Gastroesophageal sphincter (tissue), 4 donors: ENCODE measurements around the gene PEG3. TPM values are rescaled to one million over a fixed set of nuclear protein-coding genes. Genes with fewer than 3 reads are reported as not detected.

Experiments used
- ATAC-seq: fragments of 150-250 bp; one replicate; pipeline ENCODE4 v1.9.1; 2016; ENCODE audit warnings: mild to moderate bottlenecking, moderate library complexity
- H3K27ac ChIP-seq, 4 donors: fragments of 200-600 bp; sonication (generic) in 3 of 4; 1 replicate in 3 of 4; 2 replicates in 1 of 4; pipeline ENCODE4 v1.5.1; 2016 to 2019
- H3K27me3 ChIP-seq: fragments of 200-600 bp; sonication (generic); one replicate; pipeline ENCODE4 v1.5.1; 2019
- H3K36me3 ChIP-seq, 2 donors: fragments of 200-600 bp; sonication (generic); one replicate each; pipeline ENCODE4 v1.5.1; 2019; ENCODE audit warnings: control low read depth in 1 of 2
- H3K4me1 ChIP-seq, 3 donors: fragments of 200-600 bp; sonication (generic); 1 replicate in 2 of 3; 2 replicates in 1 of 3; pipeline ENCODE4 v1.5.1; 2016 to 2019; ENCODE audit warnings: control low read depth in 2 of 3
- H3K4me3 ChIP-seq, 2 donors: fragments of 200-600 bp; sonication (generic); one replicate each; pipeline ENCODE4 v1.5.1; 2019; ENCODE audit warnings: mild to moderate bottlenecking in 1 of 2, moderate library complexity in 1 of 2
- H3K9me3 ChIP-seq, 3 donors: fragments of 200-600 bp; sonication (generic); one replicate each; pipeline ENCODE4 v1.5.1; 2017 to 2019; ENCODE audit warnings: control low read depth in 2 of 3
- EP300 ChIP-seq: sonication (generic); formaldehyde crosslinking; IDR thresholded peaks from one replicate; pipeline ENCODE4 v1.6.1; 2017; ENCODE audit warnings: antibody characterized with exemption, mild to moderate bottlenecking
- POLR2A ChIP-seq, 2 donors: fragments of 450-650 bp; IDR thresholded peaks; one replicate each; pipeline ENCODE4 v1.6.1; 2017; ENCODE audit warnings: antibody characterized with exemption in 2 of 2, mild to moderate bottlenecking in 2 of 2, moderate library complexity in 1 of 2
- POLR2AphosphoS5 ChIP-seq: sonication (generic); formaldehyde crosslinking; IDR thresholded peaks from one replicate; pipeline ENCODE4 v1.6.1; 2017; ENCODE audit warnings: antibody characterized with exemption
- WGBS, 2 donors: methylation state at CpG; one replicate each; pipeline ENCODE4 v1.1.5; 2018; ENCODE audit warnings: low coverage in 1 of 2; 5-methylcytosine and 5-hydroxymethylcytosine counted together
- total RNA-seq, 4 donors: library from RNA; depleted of rRNA; stranded (reverse); fragments of >200 nt; gene quantifications; one replicate each; pipeline ENCODE4 v1.1.0, GENCODE V29; 2016
- TF ChIP-seq, protein P1 (sequence below), 4 experiments: fragments of 200-600 bp in 2 of 4; fragments of 450-650 bp in 2 of 4; sonication (generic) in 1 of 4; IDR thresholded peaks; one replicate each; pipeline ENCODE4 v1.5.1; 2017 to 2019; ENCODE audit warnings: antibody characterized with exemption in 4 of 4, mild to moderate bottlenecking in 2 of 4, moderate library complexity in 2 of 4

PEG3 gene
- total RNA-seq, 4 donors from 2014 or later: 9.6 to 16.2 (median 13.5) TPM

DNA sequence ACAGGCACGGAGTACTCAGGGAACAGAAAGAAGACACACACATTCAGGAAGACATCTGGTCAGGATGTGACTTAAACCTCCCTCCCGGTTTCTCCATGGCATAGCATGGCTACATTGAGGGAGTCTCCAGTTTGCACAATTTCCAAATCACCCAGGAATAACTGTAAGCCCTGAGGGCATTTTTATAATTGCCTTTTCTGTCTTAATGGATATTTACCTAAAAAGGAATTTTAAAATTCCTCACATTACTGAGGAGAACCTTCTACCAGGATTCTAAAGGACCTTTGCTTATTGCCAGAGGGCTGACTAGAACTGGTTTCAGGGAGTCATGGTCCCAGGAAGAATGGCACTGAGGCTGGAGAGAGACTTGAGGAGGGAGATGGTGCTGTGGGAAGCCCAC lies 21.4 kb downstream of the PEG3 start:
- ATAC-seq: no peak
- H3K27me3 ChIP-seq: no peaks in the 10 kb centered on the region
- H3K4me1 ChIP-seq: no peaks in the 10 kb centered on the region
- WGBS, 2 donors: 81 to 86% methylated on average over 2 of the region's 2 CpGs
- H3K4me3 ChIP-seq: no peak overlapping the region
- H3K27ac ChIP-seq: no peak overlapping the region
- H3K9me3 ChIP-seq: no peaks in the 10 kb centered on the region
- TF ChIP-seq, protein P1, sequence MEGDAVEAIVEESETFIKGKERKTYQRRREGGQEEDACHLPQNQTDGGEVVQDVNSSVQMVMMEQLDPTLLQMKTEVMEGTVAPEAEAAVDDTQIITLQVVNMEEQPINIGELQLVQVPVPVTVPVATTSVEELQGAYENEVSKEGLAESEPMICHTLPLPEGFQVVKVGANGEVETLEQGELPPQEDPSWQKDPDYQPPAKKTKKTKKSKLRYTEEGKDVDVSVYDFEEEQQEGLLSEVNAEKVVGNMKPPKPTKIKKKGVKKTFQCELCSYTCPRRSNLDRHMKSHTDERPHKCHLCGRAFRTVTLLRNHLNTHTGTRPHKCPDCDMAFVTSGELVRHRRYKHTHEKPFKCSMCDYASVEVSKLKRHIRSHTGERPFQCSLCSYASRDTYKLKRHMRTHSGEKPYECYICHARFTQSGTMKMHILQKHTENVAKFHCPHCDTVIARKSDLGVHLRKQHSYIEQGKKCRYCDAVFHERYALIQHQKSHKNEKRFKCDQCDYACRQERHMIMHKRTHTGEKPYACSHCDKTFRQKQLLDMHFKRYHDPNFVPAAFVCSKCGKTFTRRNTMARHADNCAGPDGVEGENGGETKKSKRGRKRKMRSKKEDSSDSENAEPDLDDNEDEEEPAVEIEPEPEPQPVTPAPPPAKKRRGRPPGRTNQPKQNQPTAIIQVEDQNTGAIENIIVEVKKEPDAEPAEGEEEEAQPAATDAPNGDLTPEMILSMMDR (IDR thresholded peaks at IDR 0.05): no peak
- no peak for TF ChIP-seq POLR2AphosphoS5
- no peak for TF ChIP-seq POLR2A (IDR thresholded peaks at IDR 0.05)
- no peak for TF ChIP-seq EP300
- peaks cover 0 to 79% of the 10 kb centered on the region in 2 donors for H3K36me3 ChIP-seq

DNA sequence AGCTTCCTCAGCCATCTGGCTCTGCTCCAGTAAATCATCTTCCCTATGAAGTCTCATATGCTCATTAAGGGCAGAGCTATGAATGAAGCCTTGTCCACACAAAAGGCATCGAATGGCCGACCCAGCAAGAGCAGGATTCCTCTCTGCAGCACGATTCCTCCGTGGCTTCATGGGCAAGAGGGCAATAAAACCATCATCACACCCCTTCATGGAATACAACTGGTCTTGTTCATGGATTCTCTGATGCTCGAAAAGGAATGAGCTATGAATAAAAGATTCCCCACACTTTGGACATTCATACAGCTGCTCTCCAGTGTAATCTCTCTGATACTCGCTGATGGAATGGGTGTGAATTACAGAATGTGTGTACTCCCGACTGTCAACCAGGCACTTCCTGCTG lies 25.9 kb downstream of the PEG3 start:
- Histone ChIP-seq H3K4me3 (no peak overlapping the region), H3K27me3 (no peaks in the 10 kb centered on the region), H3K4me1 (no peaks in the 10 kb centered on the region), H3K27ac (no peak overlapping the region), H3K36me3 (peaks cover 0 to 39% of the 10 kb centered on the region in 2 donors), H3K9me3 (no peaks in the 10 kb centered on the region)
- no peak for ATAC-seq
- 82 to 87% methylated on average over 4 of the region's 7 CpGs for WGBS, 2 donors
- TF ChIP-seq POLR2A (IDR thresholded peaks at IDR 0.05) (no peak), EP300 (no peak), POLR2AphosphoS5 (no peak)
- TF ChIP-seq, protein P1 (IDR thresholded peaks at IDR 0.05): no peak

DNA sequence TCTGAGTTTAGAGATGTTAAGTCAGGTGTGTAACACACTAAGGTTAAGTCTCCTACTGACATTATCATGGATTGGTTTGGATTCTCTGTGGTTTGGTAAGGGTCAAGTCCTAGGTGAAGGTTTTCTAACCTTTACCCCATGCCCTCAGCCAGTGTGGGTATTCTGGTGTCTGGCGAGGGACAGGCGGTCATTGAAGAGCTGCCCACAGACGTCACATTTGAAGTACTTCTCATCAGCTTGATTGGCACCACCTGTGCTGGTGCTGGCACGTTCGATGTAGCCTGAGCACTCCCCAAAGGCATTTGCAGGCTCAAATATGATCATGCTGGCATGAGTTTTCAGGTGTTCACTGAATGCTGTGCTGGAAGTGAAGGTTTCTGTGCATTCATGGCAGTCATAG lies 27.0 kb downstream of the PEG3 start:
- Histone ChIP-seq H3K27me3 (no peaks in the 10 kb centered on the region), H3K4me3 (no peak overlapping the region), H3K4me1 (no peaks in the 10 kb centered on the region), H3K27ac (no peak overlapping the region), H3K36me3 (peaks cover 0 to 29% of the 10 kb centered on the region in 2 donors), H3K9me3 (no peaks in the 10 kb centered on the region)
- 100% methylated on average over 1 of the region's 5 CpGs; no CpG with 5 or more reads in 1 of the 2 donors for WGBS, 2 donors
- TF ChIP-seq POLR2AphosphoS5: no peak
- TF ChIP-seq EP300: no peak
- TF ChIP-seq, protein P1 (IDR thresholded peaks at IDR 0.05): no peak
- no peak for TF ChIP-seq POLR2A (IDR thresholded peaks at IDR 0.05)
- no peak for ATAC-seq

DNA sequence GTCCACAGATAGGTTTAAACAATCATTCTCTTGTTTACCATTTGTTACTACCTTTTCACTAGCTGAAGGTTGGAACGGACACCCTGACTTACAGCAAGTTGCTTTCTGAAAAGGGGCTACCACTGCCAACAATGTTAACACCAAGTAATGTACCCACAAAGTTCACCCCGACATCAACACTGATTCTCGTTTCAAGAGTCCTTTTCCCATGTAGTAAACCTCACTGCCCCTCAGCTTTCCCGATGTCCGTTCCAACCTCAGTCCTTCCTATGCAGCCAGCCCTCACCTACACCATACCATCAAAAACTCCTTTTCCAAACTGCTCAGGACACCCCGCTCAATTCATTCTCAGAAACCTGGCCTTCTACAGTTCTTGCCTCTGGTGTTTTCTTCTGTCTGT lies 29.0 kb downstream of the PEG3 start:
- no peak overlapping the region for H3K27ac ChIP-seq
- ATAC-seq: no peak
- H3K4me3 ChIP-seq: no peak overlapping the region
- peaks cover 0 to 7% (median 0%) of the 10 kb centered on the region in 3 donors for H3K9me3 ChIP-seq
- WGBS, 2 donors: 43 to 56% methylated on average over 6 of the region's 6 CpGs
- TF ChIP-seq, protein P1 (IDR thresholded peaks at IDR 0.05): no peak
- no peak for TF ChIP-seq POLR2A (IDR thresholded peaks at IDR 0.05)
- no peak for TF ChIP-seq POLR2AphosphoS5
- no peak for TF ChIP-seq EP300
- peaks cover 0 to 8% of the 10 kb centered on the region in 2 donors for H3K36me3 ChIP-seq
- H3K27me3 ChIP-seq: no peaks in the 10 kb centered on the region
- no peaks in the 10 kb centered on the region for H3K4me1 ChIP-seq

DNA sequence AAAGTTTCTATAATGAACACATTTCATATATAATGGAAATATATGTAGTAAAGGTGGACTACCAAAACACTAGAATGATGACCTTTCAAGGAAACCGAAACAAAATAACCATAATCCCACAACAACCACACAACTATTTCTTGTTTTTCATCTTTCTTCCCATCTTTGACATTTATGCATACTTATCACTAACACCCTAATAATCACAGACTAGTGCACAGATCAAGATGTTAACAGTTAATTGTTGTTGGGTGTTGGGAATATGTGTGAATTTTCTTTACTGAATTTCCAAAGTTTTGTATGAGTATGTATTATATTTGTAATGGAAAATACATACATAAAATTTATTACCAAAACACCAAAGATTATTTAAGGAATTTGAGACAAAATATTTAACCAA lies 30.3 kb downstream of the PEG3 start:
- H3K4me1 ChIP-seq: no peaks in the 10 kb centered on the region
- H3K9me3 ChIP-seq: peaks cover 0 to 18% (median 0%) of the 10 kb centered on the region in 3 donors
- H3K36me3 ChIP-seq: no peaks in the 10 kb centered on the region
- no peak overlapping the region for H3K27ac ChIP-seq
- H3K27me3 ChIP-seq: no peaks in the 10 kb centered on the region
- no peak for ATAC-seq
- no peak overlapping the region for H3K4me3 ChIP-seq
- WGBS, 2 donors: 91 to 100% methylated on average over 1 of the region's 1 CpG
- TF ChIP-seq POLR2A (IDR thresholded peaks at IDR 0.05) (no peak), POLR2AphosphoS5 (no peak), EP300 (no peak)
- TF ChIP-seq, protein P1 (IDR thresholded peaks at IDR 0.05): no peak
